SK-N-SH (cell line): Measurements from ENCODE around the gene SPAG8. TPM values are rescaled to one million over a fixed set of nuclear protein-coding genes. Genes with fewer than 3 reads are reported as not detected.

ENCODE experiments used
- CTCF ChIA-PET: fragments of 300-600, 350-600 bp; formaldehyde crosslinking; extraction: SDS; loops from one replicate; lab custom pipeline; 2021; lab: Yijun Ruan, JAX
- POLR2A ChIA-PET: fragments of 350-600 bp; sonication (Branson Sonifier 250); formaldehyde crosslinking; extraction: SDS; loops from one replicate; lab custom pipeline; 2020; ENCODE audit warnings: antibody characterized with exemption, inconsistent platforms; lab: Yijun Ruan, JAX
- DNase-seq: peaks from one replicate; pipeline ENCODE4 v3.0.0; 2012
- H2AFZ ChIP-seq: fragments of 200-600 bp; sonication (generic); 2 replicates; pipeline ENCODE4 v1.8.1; 2016; ENCODE audit warnings: antibody characterized with exemption, mild to moderate bottlenecking, low read depth
- H3F3A ChIP-seq: fragments of 200-600 bp; sonication (generic); replicated peaks from 2 replicates; pipeline ENCODE3; 2016; ENCODE audit warnings: antibody characterized with exemption, mild to moderate bottlenecking; ENCODE audit not compliant: insufficient read depth
- H3K27ac ChIP-seq, 2 experiments: fragments of 200-500 bp in 1 of 2; fragments of 200-600 bp in 1 of 2; sonication (Bioruptor generic) in 1 of 2; sonication (generic), shearing (Covaris generic) in 1 of 2; 2 replicates each; pipeline versions ENCODE4 v1.5.1 to v1.6.1; 2014 to 2016; ENCODE audit warnings: low read depth in 2 of 2, inconsistent platforms in 1 of 2, low read length in 1 of 2, mild to moderate bottlenecking in 1 of 2, mixed read lengths in 1 of 2
- H3K27me3 ChIP-seq: fragments of 200-600 bp; sonication (generic), shearing (Covaris generic); 2 replicates; pipeline ENCODE4 v1.6.1; 2016; ENCODE audit warnings: mixed run types; ENCODE audit not compliant: insufficient read depth
- H3K36me3 ChIP-seq, 2 experiments: fragments of 200-500 bp in 1 of 2; fragments of 200-600 bp in 1 of 2; sonication (Bioruptor generic) in 1 of 2; sonication (generic) in 1 of 2; replicated peaks in 1 of 2; 2 replicates each; pipeline versions ENCODE3 to v1.5.1; 2014 to 2016; ENCODE audit warnings: low read length in 1 of 2, mild to moderate bottlenecking in 1 of 2; ENCODE audit not compliant: insufficient read depth in 2 of 2, control insufficient read depth in 1 of 2
- H3K4me1 ChIP-seq, 2 experiments: fragments of 200-500 bp in 1 of 2; fragments of 200-600 bp in 1 of 2; sonication (Bioruptor generic) in 1 of 2; sonication (generic), shearing (Covaris generic) in 1 of 2; 2 replicates each; pipeline versions ENCODE4 v1.5.1 to v1.6.1; 2014 to 2016; ENCODE audit warnings: low read depth in 1 of 2, low read length in 1 of 2, mixed run types in 1 of 2; ENCODE audit not compliant: insufficient read depth in 2 of 2, control insufficient read depth in 1 of 2
- H3K4me2 ChIP-seq: fragments of 200-600 bp; sonication (generic), shearing (Covaris generic); 2 replicates; pipeline ENCODE4 v1.6.1; 2017; ENCODE audit warnings: mixed run types
- H3K4me3 ChIP-seq, 2 experiments: fragments of 200-500 bp in 1 of 2; fragments of 200-600 bp in 1 of 2; sonication (Bioruptor generic) in 1 of 2; sonication (generic), shearing (Covaris generic) in 1 of 2; 2 replicates each; pipeline versions ENCODE4 v1.5.1 to v1.8.1; 2014 to 2016; ENCODE audit warnings: low read depth in 2 of 2, inconsistent platforms in 1 of 2, low read length in 1 of 2, mild to moderate bottlenecking in 1 of 2, mixed read lengths in 1 of 2, moderate library complexity in 1 of 2
- H3K79me2 ChIP-seq: fragments of 200-600 bp; sonication (generic); 2 replicates; pipeline ENCODE4 v1.8.1; 2017; ENCODE audit warnings: mild to moderate bottlenecking; ENCODE audit not compliant: insufficient read depth
- H3K9ac ChIP-seq: fragments of 200-600 bp; sonication (generic); 2 replicates; pipeline ENCODE4 v1.6.1; 2017; ENCODE audit warnings: mixed run types
- H3K9me2 ChIP-seq: fragments of 200-600 bp; sonication (generic); 2 replicates; pipeline ENCODE4 v1.6.1; 2017; ENCODE audit warnings: mixed run types
- H3K9me3 ChIP-seq: fragments of 200-600 bp; sonication (generic); 2 replicates; pipeline ENCODE4 v1.6.1; 2017; ENCODE audit warnings: mixed run types, mild to moderate bottlenecking, moderate library complexity
- H4K20me1 ChIP-seq: fragments of 200-600 bp; sonication (generic); 2 replicates; pipeline ENCODE4 v1.6.1; 2017; ENCODE audit warnings: mild to moderate bottlenecking, mixed run types; ENCODE audit not compliant: insufficient read depth
- EZH2phosphoT487 ChIP-seq: fragments of 200-600 bp; sonication (generic); IDR thresholded peaks from 2 replicates; pipeline ENCODE4 v1.6.1; 2017; ENCODE audit warnings: low read depth, mixed run types, mild to moderate bottlenecking, antibody characterized with exemption, moderate library complexity, borderline replicate concordance
- FOXJ3 ChIP-seq: sonication (generic); formaldehyde crosslinking; IDR thresholded peaks from 2 replicates; pipeline ENCODE4 v1.5.1; 2020; ENCODE audit warnings: mild to moderate bottlenecking, missing genetic modification reagents
- FOXM1 ChIP-seq: IDR thresholded peaks from 2 replicates; pipeline ENCODE4 v1.4.0; 2012; ENCODE audit warnings: low read depth, mild to moderate bottlenecking
- IRF3 ChIP-seq: fragments of 150-350 bp; IDR thresholded peaks from 2 replicates; pipeline ENCODE4 v1.6.1; 2016; ENCODE audit warnings: mild to moderate bottlenecking, low read depth, low read length
- NFIC ChIP-seq: IDR thresholded peaks from 2 replicates; pipeline ENCODE4 v1.4.0; 2012; ENCODE audit warnings: borderline replicate concordance
- POLR2AphosphoS5 ChIP-seq: IDR thresholded peaks from 2 replicates; pipeline ENCODE4 v1.6.1; 2012; ENCODE audit warnings: low read depth, low read length
- RCOR1 ChIP-seq: fragments of 150-350 bp; IDR thresholded peaks from 2 replicates; pipeline ENCODE4 v1.6.1; 2017; ENCODE audit warnings: antibody characterized with exemption, low read length
- TCF12 ChIP-seq: IDR thresholded peaks from 2 replicates; pipeline ENCODE4 v1.4.0; 2012
- YY1 ChIP-seq: IDR thresholded peaks from 2 replicates; pipeline ENCODE4 v1.4.0; 2012; ENCODE audit warnings: low read depth, mild to moderate bottlenecking
- WGBS: methylation state at CpG from one replicate; pipeline ENCODE4 v1.1.6; 2017; ENCODE audit warnings: low lambda C conversion rate; 5-methylcytosine and 5-hydroxymethylcytosine counted together
- polyA plus RNA-seq, 3 experiments: library from polyadenylated mRNA; depleted of rRNA; stranded (reverse); fragments of >200 nt; gene quantifications; 2 replicates each; pipeline ENCODE4 v1.2.3, GENCODE V29; 2012
- TF ChIP-seq, protein P1 (sequence below): IDR thresholded peaks from 2 replicates; pipeline ENCODE4 v1.4.0; 2012; ENCODE audit warnings: low read depth, borderline replicate concordance
- TF ChIP-seq, protein P2 (sequence below): IDR thresholded peaks from 2 replicates; pipeline ENCODE4 v1.6.1; 2012; ENCODE audit warnings: mild to moderate bottlenecking, low read depth, low read length, moderate library complexity
- TF ChIP-seq, protein P3 (sequence below): fragments of 150-350 bp; IDR thresholded peaks from 2 replicates; pipeline ENCODE4 v1.6.1; 2017; ENCODE audit warnings: antibody characterized with exemption, low read length, low read depth, borderline replicate concordance

SPAG8 gene
- polyA plus RNA-seq, 1 of the 3 experiments (the other 2 are of a cell fraction), result 1.5 TPM

GRCh38 chr9:35797311-35798109, 14.6 kb downstream of the SPAG8 start:
- H3K4me2 ChIP-seq, result no peak overlapping the region
- no peaks in the 10 kb centered on the region for H3K9me3 ChIP-seq
- H3F3A ChIP-seq, result peaks cover 9% of the 10 kb centered on the region
- H3K9me2 ChIP-seq, result no peaks in the 10 kb centered on the region
- WGBS, result 95% methylated on average over 5 of the region's 6 CpGs
- no peaks in the 10 kb centered on the region for H3K79me2 ChIP-seq
- no peak overlapping the region for H3K4me3 ChIP-seq
- no peak overlapping the region for H2AFZ ChIP-seq
- H3K9ac ChIP-seq, result no peak overlapping the region
- no peak for TF ChIP-seq RCOR1
- TF ChIP-seq YY1, result no peak
- TF ChIP-seq, protein P1, sequence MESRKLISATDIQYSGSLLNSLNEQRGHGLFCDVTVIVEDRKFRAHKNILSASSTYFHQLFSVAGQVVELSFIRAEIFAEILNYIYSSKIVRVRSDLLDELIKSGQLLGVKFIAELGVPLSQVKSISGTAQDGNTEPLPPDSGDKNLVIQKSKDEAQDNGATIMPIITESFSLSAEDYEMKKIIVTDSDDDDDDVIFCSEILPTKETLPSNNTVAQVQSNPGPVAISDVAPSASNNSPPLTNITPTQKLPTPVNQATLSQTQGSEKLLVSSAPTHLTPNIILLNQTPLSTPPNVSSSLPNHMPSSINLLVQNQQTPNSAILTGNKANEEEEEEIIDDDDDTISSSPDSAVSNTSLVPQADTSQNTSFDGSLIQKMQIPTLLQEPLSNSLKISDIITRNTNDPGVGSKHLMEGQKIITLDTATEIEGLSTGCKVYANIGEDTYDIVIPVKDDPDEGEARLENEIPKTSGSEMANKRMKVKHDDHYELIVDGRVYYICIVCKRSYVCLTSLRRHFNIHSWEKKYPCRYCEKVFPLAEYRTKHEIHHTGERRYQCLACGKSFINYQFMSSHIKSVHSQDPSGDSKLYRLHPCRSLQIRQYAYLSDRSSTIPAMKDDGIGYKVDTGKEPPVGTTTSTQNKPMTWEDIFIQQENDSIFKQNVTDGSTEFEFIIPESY, result no peak
- TF ChIP-seq, protein P2, sequence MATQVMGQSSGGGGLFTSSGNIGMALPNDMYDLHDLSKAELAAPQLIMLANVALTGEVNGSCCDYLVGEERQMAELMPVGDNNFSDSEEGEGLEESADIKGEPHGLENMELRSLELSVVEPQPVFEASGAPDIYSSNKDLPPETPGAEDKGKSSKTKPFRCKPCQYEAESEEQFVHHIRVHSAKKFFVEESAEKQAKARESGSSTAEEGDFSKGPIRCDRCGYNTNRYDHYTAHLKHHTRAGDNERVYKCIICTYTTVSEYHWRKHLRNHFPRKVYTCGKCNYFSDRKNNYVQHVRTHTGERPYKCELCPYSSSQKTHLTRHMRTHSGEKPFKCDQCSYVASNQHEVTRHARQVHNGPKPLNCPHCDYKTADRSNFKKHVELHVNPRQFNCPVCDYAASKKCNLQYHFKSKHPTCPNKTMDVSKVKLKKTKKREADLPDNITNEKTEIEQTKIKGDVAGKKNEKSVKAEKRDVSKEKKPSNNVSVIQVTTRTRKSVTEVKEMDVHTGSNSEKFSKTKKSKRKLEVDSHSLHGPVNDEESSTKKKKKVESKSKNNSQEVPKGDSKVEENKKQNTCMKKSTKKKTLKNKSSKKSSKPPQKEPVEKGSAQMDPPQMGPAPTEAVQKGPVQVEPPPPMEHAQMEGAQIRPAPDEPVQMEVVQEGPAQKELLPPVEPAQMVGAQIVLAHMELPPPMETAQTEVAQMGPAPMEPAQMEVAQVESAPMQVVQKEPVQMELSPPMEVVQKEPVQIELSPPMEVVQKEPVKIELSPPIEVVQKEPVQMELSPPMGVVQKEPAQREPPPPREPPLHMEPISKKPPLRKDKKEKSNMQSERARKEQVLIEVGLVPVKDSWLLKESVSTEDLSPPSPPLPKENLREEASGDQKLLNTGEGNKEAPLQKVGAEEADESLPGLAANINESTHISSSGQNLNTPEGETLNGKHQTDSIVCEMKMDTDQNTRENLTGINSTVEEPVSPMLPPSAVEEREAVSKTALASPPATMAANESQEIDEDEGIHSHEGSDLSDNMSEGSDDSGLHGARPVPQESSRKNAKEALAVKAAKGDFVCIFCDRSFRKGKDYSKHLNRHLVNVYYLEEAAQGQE, result no peak
- TF ChIP-seq, protein P3, sequence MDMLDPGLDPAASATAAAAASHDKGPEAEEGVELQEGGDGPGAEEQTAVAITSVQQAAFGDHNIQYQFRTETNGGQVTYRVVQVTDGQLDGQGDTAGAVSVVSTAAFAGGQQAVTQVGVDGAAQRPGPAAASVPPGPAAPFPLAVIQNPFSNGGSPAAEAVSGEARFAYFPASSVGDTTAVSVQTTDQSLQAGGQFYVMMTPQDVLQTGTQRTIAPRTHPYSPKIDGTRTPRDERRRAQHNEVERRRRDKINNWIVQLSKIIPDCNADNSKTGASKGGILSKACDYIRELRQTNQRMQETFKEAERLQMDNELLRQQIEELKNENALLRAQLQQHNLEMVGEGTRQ, result no peak
- TF ChIP-seq NFIC, result no peak
- no peak for TF ChIP-seq EZH2phosphoT487
- TF ChIP-seq POLR2AphosphoS5, result no peak
- TF ChIP-seq TCF12, result no peak
- no peak for TF ChIP-seq FOXM1
- TF ChIP-seq IRF3, result no peak
- no peak for TF ChIP-seq FOXJ3 (CRISPR knock-in tag)
- no peak overlapping the region for H3K27ac ChIP-seq
- DNase-seq, result no peak
- peaks cover 0 to 19% of the 10 kb centered on the region in 2 experiments for H3K36me3 ChIP-seq
- H3K4me1 ChIP-seq, result peaks cover 0 to 19% of the 10 kb centered on the region in 2 experiments; a peak in 2 of 4 replicates
- ChIA-PET POLR2A (no interaction called here), CTCF (interaction anchor here (0.8 to 2.9 kb wide), 5 partner anchors 9 to 106 kb away, joined by 3 to 14 read pairs (median 5); partner anchors contain the start of gene SPAG8)
- no peaks in the 10 kb centered on the region for H3K27me3 ChIP-seq
- no peaks in the 10 kb centered on the region for H4K20me1 ChIP-seq
